GM21619 (cell line): ENCODE results near the gene SEMA6A.

Experiments
- ATAC-seq: cut with Tn5 transposase; IDR thresholded peaks from one replicate; pipeline ENCODE4 v1.9.1; 2021; ENCODE audit not compliant: unreplicated experiment

Gene SEMA6A

GRCh38 chr5:116498503-116499048, 76.0 kb downstream of the SEMA6A start:
- ATAC-seq = no peak

- ATAC-seq = no peak
Measured at GRCh38 chr5:116497631-116498030, 77.0 kb downstream of the SEMA6A start.

- no peak for ATAC-seq
Measured at GRCh38 chr5:116495786-116496357, 78.8 kb downstream of the SEMA6A start.

- no peak for ATAC-seq
Measured at GRCh38 chr5:116494784-116495450, 79.7 kb downstream of the SEMA6A start.

GRCh38 chr5:116492776-116493175, 81.8 kb downstream of the SEMA6A start:
- ATAC-seq = no peak

GRCh38 chr5:116492016-116492623, 82.5 kb downstream of the SEMA6A start:
- no peak for ATAC-seq

GRCh38 chr5:116488356-116489041, 86.1 kb downstream of the SEMA6A start:
- no peak for ATAC-seq

- no peak for ATAC-seq
Measured at GRCh38 chr5:116487045-116487444, 87.6 kb downstream of the SEMA6A start.

- no peak for ATAC-seq
Measured at GRCh38 chr5:116486588-116486987, 88.0 kb downstream of the SEMA6A start.

- ATAC-seq = no peak
Measured at GRCh38 chr5:116484645-116485044, 90.0 kb downstream of the SEMA6A start.

- no peak for ATAC-seq
Measured at GRCh38 chr5:116482394-116482793, 92.2 kb downstream of the SEMA6A start.

- ATAC-seq = no peak
Measured at GRCh38 chr5:116480894-116481510, 93.6 kb downstream of the SEMA6A start.

GRCh38 chr5:116479776-116480675, 94.6 kb downstream of the SEMA6A start:
- no peak for ATAC-seq

GRCh38 chr5:116478491-116478890, 96.1 kb downstream of the SEMA6A start:
- no peak for ATAC-seq

GRCh38 chr5:116476897-116477537, 97.6 kb downstream of the SEMA6A start:
- no peak for ATAC-seq

- no peak for ATAC-seq
Measured at GRCh38 chr5:116475338-116475737, 99.3 kb downstream of the SEMA6A start.

GRCh38 chr5:116473706-116474105, 100.9 kb downstream of the SEMA6A start:
- ATAC-seq = no peak

- ATAC-seq = no peak
Measured at GRCh38 chr5:116472274-116472673, 102.3 kb downstream of the SEMA6A start.

GRCh38 chr5:116469631-116470030, 105.0 kb downstream of the SEMA6A start:
- ATAC-seq = no peak

GRCh38 chr5:116468583-116468982, 106.0 kb downstream of the SEMA6A start:
- ATAC-seq = no peak
